GM12878 (cell line): Measurements from ENCODE around the gene ACTRT3. TPM values are rescaled to one million over a fixed set of nuclear protein-coding genes. Genes with fewer than 3 reads are reported as not detected.
A peak's percentile ranks its signal among the peaks of the same experiment; 100 is the strongest.

Experiments
- BACH1 ChIP-seq: fragments of 450-650 bp; IDR thresholded peaks from 2 replicates; pipeline ENCODE4 v1.6.1; 2017; ENCODE audit warnings: mild to moderate bottlenecking, borderline replicate concordance
- NR2C2 ChIP-seq: IDR thresholded peaks from 2 replicates; pipeline ENCODE4 v1.6.1; 2011; ENCODE audit warnings: borderline replicate concordance, low read depth; ENCODE audit not compliant: control insufficient read depth, insufficient read length
- NR2F1 ChIP-seq: fragments of 450-650 bp; conservative IDR thresholded peaks from 2 replicates; pipeline ENCODE4 v1.6.1; 2017; ENCODE audit warnings: mild to moderate bottlenecking
- PAX8 ChIP-seq: fragments of 450-650 bp; IDR thresholded peaks from 2 replicates; pipeline ENCODE4 v1.6.1; 2017; ENCODE audit warnings: mild to moderate bottlenecking, moderate library complexity
- RELA ChIP-seq: fragments of 450-650 bp; IDR thresholded peaks from 2 replicates; pipeline ENCODE4 v1.8.0; 2014; ENCODE audit warnings: borderline replicate concordance; ENCODE audit not compliant: partially characterized antibody
- RFX5 ChIP-seq: IDR thresholded peaks from 2 replicates; pipeline ENCODE4 v1.6.1; 2011; ENCODE audit warnings: low read depth, low read length, improper control_type of control experiment
- SIX5 ChIP-seq: IDR thresholded peaks from 2 replicates; pipeline ENCODE4 v1.6.1; 2011; ENCODE audit warnings: mild to moderate bottlenecking, low read depth, low read length, moderate library complexity; ENCODE audit not compliant: severe bottlenecking
- SREBF2 ChIP-seq: IDR thresholded peaks from 2 replicates; pipeline ENCODE4 v1.6.1; 2012; ENCODE audit warnings: mild to moderate bottlenecking, low read length
- ZNF274 ChIP-seq: IDR thresholded peaks from one replicate; pipeline ENCODE4 v1.8.0; 2011; ENCODE audit not compliant: insufficient read length, insufficient read depth
- polyA plus RNA-seq, 11 experiments: library from polyadenylated mRNA; depleted of rRNA in 4 of 11; unstranded in 6 of 11; stranded (reverse) in 5 of 11; fragments of >200 nt; fragmentation: Nextera tagmentation in 4 of 11; fragmentation: Illumina TruSeq in 1 of 11; extraction: Ambion mirVana in 4 of 11; extraction: Trizol in 1 of 11; gene quantifications; 1 replicate in 1 of 11; 2 replicates in 10 of 11; pipeline versions ENCODE4 v1.2.1 to v1.2.3, GENCODE V29; 2011 to 2016; ENCODE audit warnings: inconsistent platforms in 2 of 11, missing spikeins in 2 of 11, low read depth in 1 of 11
- total RNA-seq, 4 experiments: library from RNA; depleted of rRNA in 3 of 4; stranded (reverse); fragments of >200 nt in 3 of 4; fragmentation: Illumina TruSeq in 1 of 4; extraction: Trizol in 1 of 4; gene quantifications; 2 replicates each; pipeline versions ENCODE4 v1.2.1 to v1.2.3, GENCODE V29; 2013 to 2021
- TF ChIP-seq, protein P1 (sequence below): IDR thresholded peaks from 2 replicates; pipeline ENCODE4 v1.6.1; 2012; ENCODE audit warnings: mild to moderate bottlenecking, low read depth, low read length
- TF ChIP-seq, protein P2 (sequence below): IDR thresholded peaks from 2 replicates; pipeline ENCODE4 v1.6.1; 2012; ENCODE audit warnings: improper control_type of control experiment, low read depth, low read length; ENCODE audit not compliant: insufficient replicate concordance
- TF ChIP-seq, protein P3 (sequence below): IDR thresholded peaks from 2 replicates; pipeline ENCODE4 v1.6.1; 2012; ENCODE audit warnings: low read depth, low read length, improper control_type of control experiment
- TF ChIP-seq, protein P4 (sequence below): IDR thresholded peaks from 2 replicates; pipeline ENCODE4 v1.6.1; 2012; ENCODE audit warnings: low read depth, low read length, improper control_type of control experiment
- TF ChIP-seq, protein P5 (sequence below): fragments of 450-650 bp; conservative IDR thresholded peaks from 2 replicates; pipeline ENCODE4 v1.6.1; 2017; ENCODE audit warnings: mild to moderate bottlenecking, moderate library complexity

Gene ACTRT3
- total and polyA plus RNA-seq, 10 of the 15 experiments (the other 5 are each of a cell fraction or from before 2014, with no cell fraction given), result 0.02 to 0.58 (median 0.11) TPM; not detected in 1

GRCh38 chr3:169764312-169764881, 5.0 kb downstream of the ACTRT3 start (continued):
- TF ChIP-seq NR2C2 (no peak), BACH1 (0 out of 2 replicates have a peak, but pooled peaks have one; percentile 68), PAX8 (no peak), SIX5 (no peak), SREBF2 (no peak), ZNF274 (no peak), NR2F1 (peak; percentile 44; the same call in 1 of the 2 replicates), RELA (peak; percentile 47), RFX5 (no peak)
- TF ChIP-seq, protein P1, sequence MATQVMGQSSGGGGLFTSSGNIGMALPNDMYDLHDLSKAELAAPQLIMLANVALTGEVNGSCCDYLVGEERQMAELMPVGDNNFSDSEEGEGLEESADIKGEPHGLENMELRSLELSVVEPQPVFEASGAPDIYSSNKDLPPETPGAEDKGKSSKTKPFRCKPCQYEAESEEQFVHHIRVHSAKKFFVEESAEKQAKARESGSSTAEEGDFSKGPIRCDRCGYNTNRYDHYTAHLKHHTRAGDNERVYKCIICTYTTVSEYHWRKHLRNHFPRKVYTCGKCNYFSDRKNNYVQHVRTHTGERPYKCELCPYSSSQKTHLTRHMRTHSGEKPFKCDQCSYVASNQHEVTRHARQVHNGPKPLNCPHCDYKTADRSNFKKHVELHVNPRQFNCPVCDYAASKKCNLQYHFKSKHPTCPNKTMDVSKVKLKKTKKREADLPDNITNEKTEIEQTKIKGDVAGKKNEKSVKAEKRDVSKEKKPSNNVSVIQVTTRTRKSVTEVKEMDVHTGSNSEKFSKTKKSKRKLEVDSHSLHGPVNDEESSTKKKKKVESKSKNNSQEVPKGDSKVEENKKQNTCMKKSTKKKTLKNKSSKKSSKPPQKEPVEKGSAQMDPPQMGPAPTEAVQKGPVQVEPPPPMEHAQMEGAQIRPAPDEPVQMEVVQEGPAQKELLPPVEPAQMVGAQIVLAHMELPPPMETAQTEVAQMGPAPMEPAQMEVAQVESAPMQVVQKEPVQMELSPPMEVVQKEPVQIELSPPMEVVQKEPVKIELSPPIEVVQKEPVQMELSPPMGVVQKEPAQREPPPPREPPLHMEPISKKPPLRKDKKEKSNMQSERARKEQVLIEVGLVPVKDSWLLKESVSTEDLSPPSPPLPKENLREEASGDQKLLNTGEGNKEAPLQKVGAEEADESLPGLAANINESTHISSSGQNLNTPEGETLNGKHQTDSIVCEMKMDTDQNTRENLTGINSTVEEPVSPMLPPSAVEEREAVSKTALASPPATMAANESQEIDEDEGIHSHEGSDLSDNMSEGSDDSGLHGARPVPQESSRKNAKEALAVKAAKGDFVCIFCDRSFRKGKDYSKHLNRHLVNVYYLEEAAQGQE, result no peak
- TF ChIP-seq, protein P2, sequence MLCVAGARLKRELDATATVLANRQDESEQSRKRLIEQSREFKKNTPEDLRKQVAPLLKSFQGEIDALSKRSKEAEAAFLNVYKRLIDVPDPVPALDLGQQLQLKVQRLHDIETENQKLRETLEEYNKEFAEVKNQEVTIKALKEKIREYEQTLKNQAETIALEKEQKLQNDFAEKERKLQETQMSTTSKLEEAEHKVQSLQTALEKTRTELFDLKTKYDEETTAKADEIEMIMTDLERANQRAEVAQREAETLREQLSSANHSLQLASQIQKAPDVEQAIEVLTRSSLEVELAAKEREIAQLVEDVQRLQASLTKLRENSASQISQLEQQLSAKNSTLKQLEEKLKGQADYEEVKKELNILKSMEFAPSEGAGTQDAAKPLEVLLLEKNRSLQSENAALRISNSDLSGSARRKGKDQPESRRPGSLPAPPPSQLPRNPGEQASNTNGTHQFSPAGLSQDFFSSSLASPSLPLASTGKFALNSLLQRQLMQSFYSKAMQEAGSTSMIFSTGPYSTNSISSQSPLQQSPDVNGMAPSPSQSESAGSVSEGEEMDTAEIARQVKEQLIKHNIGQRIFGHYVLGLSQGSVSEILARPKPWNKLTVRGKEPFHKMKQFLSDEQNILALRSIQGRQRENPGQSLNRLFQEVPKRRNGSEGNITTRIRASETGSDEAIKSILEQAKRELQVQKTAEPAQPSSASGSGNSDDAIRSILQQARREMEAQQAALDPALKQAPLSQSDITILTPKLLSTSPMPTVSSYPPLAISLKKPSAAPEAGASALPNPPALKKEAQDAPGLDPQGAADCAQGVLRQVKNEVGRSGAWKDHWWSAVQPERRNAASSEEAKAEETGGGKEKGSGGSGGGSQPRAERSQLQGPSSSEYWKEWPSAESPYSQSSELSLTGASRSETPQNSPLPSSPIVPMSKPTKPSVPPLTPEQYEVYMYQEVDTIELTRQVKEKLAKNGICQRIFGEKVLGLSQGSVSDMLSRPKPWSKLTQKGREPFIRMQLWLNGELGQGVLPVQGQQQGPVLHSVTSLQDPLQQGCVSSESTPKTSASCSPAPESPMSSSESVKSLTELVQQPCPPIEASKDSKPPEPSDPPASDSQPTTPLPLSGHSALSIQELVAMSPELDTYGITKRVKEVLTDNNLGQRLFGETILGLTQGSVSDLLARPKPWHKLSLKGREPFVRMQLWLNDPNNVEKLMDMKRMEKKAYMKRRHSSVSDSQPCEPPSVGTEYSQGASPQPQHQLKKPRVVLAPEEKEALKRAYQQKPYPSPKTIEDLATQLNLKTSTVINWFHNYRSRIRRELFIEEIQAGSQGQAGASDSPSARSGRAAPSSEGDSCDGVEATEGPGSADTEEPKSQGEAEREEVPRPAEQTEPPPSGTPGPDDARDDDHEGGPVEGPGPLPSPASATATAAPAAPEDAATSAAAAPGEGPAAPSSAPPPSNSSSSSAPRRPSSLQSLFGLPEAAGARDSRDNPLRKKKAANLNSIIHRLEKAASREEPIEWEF, result no peak
- TF ChIP-seq, protein P3, sequence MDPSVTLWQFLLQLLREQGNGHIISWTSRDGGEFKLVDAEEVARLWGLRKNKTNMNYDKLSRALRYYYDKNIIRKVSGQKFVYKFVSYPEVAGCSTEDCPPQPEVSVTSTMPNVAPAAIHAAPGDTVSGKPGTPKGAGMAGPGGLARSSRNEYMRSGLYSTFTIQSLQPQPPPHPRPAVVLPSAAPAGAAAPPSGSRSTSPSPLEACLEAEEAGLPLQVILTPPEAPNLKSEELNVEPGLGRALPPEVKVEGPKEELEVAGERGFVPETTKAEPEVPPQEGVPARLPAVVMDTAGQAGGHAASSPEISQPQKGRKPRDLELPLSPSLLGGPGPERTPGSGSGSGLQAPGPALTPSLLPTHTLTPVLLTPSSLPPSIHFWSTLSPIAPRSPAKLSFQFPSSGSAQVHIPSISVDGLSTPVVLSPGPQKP, result peak; percentile 99
- TF ChIP-seq, protein P4, sequence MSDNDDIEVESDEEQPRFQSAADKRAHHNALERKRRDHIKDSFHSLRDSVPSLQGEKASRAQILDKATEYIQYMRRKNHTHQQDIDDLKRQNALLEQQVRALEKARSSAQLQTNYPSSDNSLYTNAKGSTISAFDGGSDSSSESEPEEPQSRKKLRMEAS, result no peak
- TF ChIP-seq, protein P5, sequence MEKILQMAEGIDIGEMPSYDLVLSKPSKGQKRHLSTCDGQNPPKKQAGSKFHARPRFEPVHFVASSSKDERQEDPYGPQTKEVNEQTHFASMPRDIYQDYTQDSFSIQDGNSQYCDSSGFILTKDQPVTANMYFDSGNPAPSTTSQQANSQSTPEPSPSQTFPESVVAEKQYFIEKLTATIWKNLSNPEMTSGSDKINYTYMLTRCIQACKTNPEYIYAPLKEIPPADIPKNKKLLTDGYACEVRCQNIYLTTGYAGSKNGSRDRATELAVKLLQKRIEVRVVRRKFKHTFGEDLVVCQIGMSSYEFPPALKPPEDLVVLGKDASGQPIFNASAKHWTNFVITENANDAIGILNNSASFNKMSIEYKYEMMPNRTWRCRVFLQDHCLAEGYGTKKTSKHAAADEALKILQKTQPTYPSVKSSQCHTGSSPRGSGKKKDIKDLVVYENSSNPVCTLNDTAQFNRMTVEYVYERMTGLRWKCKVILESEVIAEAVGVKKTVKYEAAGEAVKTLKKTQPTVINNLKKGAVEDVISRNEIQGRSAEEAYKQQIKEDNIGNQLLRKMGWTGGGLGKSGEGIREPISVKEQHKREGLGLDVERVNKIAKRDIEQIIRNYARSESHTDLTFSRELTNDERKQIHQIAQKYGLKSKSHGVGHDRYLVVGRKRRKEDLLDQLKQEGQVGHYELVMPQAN, result peak; percentile 70
